ENCODE data around the gene PDE3B.

DNA sequence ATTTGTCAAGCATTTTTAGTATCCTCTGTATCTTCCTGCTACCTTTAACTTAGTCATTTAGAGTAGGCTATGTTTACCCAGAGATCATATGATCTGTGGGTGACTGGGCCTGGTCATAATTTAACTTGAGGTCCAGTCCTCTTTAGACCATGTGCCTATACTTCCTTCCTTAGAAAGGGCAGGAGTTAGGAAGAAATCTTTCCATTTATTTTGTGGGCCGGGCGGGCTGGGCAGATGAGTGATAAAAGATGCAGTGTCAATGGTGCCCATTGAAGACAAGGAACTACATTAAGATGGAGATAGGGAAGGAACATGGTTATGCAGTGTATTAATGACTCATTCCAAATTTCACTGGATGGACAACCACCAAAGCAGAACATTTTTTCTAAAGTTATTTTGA lies 30.9 kb upstream of the PDE3B start:
- TF ChIP-seq CTCF (IDR thresholded peaks at IDR 0.05 in 2 of 3, conservative IDR thresholded peaks at IDR 0.05 in 1 of 3; ENCODE audit: insufficient read depth in 2 of 3, low read depth in 1 of 3, low read length in 3 of 3) (no peak), MAX (CRISPR knock-in tag; IDR thresholded peaks at IDR 0.05) (no peak)

Data from K562 (cell line).